GM19240 (cell line): ENCODE data around the gene TCP11X2.
"Not testable (repeated sequence)": the region's sequence is repeated elsewhere in the genome, so short reads cannot be mapped to it uniquely, and the experiment has no call there.

Experiments used
- DNase-seq: peaks from one replicate; pipeline ENCODE4 v3.0.0; 2011; ENCODE audit warnings: low spot score; ENCODE audit not compliant: insufficient read length

The TCP11X2 gene

DNA sequence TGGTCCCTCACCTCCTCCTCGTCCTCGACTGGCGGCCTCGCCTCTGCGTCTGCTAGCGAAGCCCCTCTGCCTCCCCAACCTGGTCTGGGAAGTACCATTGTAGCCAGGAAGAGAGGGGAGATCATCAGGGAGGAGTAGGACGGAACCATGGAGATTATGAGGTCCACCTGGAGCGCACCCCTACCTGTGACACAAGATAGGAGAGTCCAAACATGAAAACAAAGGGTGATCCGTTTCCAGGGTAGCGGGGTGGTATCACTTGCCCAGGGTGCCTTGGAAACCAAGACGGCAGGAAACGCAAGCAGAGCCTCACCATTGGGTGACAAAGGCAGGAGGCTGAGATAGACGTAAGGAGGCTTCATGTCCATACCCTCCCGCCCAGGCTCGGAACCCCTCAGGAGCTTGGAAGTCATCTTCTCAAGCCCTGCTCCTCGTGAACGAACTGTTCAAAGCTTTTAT, at the start of gene TCP11X2:
Gene TCP11X2, minus strand, starts transcription at position 51 of the 459 bp plus-strand sequence.
- not testable (repeated sequence) for DNase-seq

GRCh38 chrX:102517326-102517725, 45.7 kb upstream of the TCP11X2 start:
- no peak for DNase-seq

GRCh38 chrX:102515975-102516941, 44.6 kb upstream of the TCP11X2 start, which contains the start of gene TMSB15A:
TSS of gene TMSB15A (minus strand) at chrX:102516739.
- peak; percentile 3 for DNase-seq

DNA sequence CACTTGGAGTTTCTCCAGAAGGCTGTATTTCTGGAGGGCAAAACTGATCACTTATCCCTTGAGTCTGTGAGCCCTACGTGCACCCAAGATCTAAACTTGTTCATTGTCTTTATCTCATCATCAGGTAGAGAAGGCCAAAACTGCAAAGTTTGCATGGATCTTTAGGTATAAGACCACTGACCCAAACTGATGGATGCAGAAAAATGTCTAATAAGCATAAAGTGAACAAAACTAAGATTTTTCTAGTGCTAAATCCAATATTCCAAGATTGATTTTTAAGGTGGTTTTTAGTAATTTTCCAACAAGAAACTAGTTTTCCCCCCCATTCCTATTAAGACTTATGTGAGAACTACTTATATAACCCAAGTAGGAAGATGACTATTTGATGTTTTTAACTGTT, 42.9 kb upstream of the TCP11X2 start:
- no peak for DNase-seq

DNA sequence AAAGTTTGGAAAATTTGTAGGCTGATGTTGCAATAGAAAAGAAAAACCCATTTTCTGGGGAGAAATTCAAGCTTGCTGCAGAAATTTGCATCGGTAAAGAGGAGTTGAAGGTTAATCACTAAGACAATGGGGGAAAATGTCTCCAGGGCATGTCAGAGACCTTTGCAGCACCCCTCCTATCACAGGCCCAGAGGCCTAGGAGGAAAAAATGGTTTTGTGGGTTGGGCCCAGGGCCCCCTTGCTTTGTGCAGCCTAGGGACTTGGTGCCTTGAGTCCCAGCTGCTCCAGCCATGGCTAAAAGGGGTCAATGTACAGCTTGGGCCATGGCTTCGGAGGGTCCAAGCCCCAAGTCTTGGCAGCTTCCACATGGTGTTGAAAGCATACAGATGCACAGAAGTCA, 27.1 kb upstream of the TCP11X2 start:
- no peak for DNase-seq

DNA sequence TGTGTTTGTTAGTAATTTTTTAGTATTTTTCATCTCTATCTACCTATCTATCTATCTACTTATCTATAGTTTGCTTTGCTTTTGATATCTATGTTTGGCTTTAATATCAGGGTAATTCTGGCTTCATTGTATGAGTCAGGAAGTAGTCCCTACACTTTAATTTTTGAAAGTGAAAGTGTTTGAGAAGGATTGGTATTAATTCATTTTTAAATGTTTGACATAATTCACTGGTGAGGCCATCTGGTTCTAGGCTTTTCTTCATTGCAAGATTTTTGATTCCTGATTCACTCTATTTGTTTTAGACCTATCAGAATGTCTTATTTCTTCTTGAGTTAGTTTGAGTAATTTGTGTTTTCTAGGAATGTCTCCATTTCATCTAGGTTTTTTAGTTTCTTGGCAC, 20.2 kb upstream of the TCP11X2 start:
- no peak for DNase-seq

DNA sequence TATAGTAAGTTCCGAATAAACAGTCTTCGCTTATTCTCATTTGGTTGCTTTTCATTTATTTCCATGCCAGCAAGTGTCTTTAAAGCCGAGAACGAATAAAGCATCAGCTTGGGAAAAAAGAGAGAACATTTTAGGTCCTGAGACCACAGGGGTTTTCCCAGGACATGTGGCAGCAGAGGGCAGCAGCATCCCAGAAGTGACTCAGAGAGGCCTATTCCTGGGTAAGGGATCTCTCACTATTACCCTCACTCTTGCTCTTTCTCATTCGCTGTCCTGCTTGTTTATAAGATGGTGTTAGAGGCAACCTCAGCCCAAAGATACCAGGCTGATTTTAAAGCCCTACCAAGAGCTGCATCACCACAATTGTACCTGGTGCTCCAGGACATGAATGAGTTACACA, 7.2 kb upstream of the TCP11X2 start:
- DNase-seq: not testable (repeated sequence)

GRCh38 chrX:102470215-102470614, 1.4 kb downstream of the TCP11X2 start:
- DNase-seq: not testable (repeated sequence)

DNA sequence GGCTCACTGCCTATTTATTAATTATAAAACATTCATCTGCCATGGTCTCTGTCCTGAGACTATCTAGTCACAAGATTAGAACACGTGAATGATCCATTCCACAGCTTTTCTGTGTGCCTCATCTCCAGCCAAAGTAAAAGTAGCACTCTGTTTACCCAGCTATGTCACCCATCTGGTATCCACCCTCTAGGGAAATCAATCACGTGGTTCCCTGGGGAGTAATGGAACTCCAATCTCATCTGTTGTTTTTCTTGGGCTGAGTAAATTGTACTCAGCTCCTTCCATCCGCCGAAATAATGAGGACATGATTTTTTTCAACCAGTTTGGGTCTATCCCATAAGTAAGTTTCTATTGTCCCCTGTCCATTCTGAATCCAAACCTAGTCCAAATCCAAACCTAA, 13.0 kb downstream of the TCP11X2 start:
- DNase-seq: not testable (repeated sequence)

DNA sequence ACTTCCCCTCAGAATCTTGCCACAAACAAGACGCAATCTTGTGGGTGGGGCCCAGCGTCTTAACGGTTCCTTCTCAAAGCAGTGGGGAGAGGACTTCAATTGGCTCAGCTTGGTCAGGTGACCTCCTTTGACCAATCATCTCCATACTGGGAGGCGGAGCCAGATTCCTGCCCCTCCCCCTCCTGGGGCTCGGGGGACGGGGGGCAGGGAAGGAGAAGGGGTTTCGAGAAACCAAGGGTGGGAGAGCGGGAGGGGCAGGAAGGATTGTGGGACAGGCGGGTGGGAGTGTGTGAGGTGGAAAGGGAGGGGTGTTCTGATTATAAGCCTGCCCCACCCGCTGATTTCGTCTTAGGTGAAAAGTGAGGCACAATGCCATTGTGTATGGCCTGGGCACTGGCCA, 31.7 kb downstream of the TCP11X2 start, which contains the start of gene NXF2B:
Gene NXF2B, minus strand, starts transcription at position 101 of the 400 bp plus-strand sequence. CDS start 59,972 bp downstream, outside the sequence.
- not testable (repeated sequence) for DNase-seq

DNA sequence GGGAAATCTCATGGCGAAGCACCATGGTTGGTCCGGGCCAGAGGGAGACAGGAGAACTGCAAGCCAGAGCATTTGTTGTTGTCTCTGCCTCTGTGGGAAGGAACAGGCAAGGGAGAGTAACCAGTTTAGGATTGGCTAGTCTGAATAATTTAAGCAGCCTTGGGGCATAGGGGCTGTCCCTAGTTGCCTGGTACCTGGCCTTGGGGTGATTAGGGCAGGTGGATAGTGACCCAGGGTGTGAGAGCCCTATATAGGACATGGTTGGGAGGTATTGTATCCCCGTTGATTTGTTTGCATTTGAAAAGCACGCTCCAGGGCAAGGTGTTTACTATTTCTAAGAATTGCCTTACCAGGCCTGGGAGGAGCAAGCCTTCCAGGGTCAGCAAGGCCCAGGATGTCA, 57.1 kb downstream of the TCP11X2 start:
- not testable (repeated sequence) for DNase-seq
